ENCODE results near the gene FRMD4B. TPM values are rescaled to one million over a fixed set of nuclear protein-coding genes. Genes with fewer than 3 reads are reported as not detected.
"Not testable (repeated sequence)": the region's sequence is repeated elsewhere in the genome, so short reads cannot be mapped to it uniquely, and the experiment has no call there.

Gene FRMD4B
- polyA plus RNA-seq, 3 donors: 13.2 to 21.0 (median 19.6) TPM

DNA sequence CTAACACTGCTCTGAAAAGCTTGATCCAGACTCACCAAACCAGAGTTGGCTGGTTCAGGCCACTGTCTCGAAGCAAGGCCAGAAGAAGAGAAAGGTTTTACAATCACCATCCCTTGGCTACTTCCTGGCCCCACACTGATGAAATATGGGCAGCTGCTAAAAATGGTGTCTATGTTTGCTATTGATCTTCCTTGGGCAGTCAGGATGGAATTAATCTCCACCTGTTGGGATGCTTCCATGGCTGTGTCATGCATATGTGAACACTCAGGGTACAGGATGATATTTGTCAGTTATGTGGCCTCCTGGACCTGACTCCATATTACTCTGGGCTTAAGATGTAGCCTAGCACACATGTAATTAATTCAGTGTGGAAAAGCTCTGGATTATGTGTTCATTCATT is 61.9 kb downstream of the FRMD4B start:
- no CpG with 5 or more reads among the region's 1 CpG for WGBS (ENCODE audit: insufficient coverage)
- Mint-ChIP-seq H3K27me3 (ENCODE audit: low read depth in 3 of 3) (peaks cover 0 to 1% (median 0%) of the 10 kb centered on the region in 3 donors), H3K27ac (peak overlapping the region in 6 of 7 donors; percentile 47 to 70 (median 66)), H3K4me1 (peaks cover 73% of the 10 kb centered on the region), H3K36me3 (peaks cover 10 to 19% of the 10 kb centered on the region in 2 donors), H3K4me3 (no peak overlapping the region), H3K9me3 (no peaks in the 10 kb centered on the region)
- H3K9ac ChIP-seq (ENCODE audit: insufficient read depth, low read length, poor library complexity, severe bottlenecking): no peak overlapping the region
- peak overlapping the region in 1 of 3 experiments; percentile 42 for H3K4me3 ChIP-seq (replicated peaks in 1 of 3; ENCODE audit: low read depth in 2 of 3, low read length in 3 of 3)
- no peak for DNase-seq
- no peaks in the 10 kb centered on the region for H4K20me1 ChIP-seq (ENCODE audit: insufficient read depth, low read length)
- H3K9me3 ChIP-seq (replicated peaks in 1 of 2; ENCODE audit: control insufficient read depth in 1 of 2, insufficient read depth in 1 of 2, low read length in 2 of 2): no peaks in the 10 kb centered on the region
- TF ChIP-seq, protein P1, sequence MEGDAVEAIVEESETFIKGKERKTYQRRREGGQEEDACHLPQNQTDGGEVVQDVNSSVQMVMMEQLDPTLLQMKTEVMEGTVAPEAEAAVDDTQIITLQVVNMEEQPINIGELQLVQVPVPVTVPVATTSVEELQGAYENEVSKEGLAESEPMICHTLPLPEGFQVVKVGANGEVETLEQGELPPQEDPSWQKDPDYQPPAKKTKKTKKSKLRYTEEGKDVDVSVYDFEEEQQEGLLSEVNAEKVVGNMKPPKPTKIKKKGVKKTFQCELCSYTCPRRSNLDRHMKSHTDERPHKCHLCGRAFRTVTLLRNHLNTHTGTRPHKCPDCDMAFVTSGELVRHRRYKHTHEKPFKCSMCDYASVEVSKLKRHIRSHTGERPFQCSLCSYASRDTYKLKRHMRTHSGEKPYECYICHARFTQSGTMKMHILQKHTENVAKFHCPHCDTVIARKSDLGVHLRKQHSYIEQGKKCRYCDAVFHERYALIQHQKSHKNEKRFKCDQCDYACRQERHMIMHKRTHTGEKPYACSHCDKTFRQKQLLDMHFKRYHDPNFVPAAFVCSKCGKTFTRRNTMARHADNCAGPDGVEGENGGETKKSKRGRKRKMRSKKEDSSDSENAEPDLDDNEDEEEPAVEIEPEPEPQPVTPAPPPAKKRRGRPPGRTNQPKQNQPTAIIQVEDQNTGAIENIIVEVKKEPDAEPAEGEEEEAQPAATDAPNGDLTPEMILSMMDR (IDR thresholded peaks at IDR 0.05): no peak
- no peaks in the 10 kb centered on the region for H3K27me3 ChIP-seq (ENCODE audit: control insufficient read depth in 2 of 2, insufficient read depth in 2 of 2, low read length in 2 of 2)
- H3K4me2 ChIP-seq (replicated peaks; ENCODE audit: extremely low read depth, low read length, poor library complexity, severe bottlenecking): peak overlapping the region; percentile 42
- no peak overlapping the region for H2AFZ ChIP-seq (ENCODE audit: insufficient read depth, low read depth, low read length, poor library complexity, severe bottlenecking)
- intact Hi-C loops (cut with micrococcal nuclease): loop anchor here in 1 of 2 donors (10.0 kb wide), 1 partner anchor 109 kb away; no protein-coding TSS in a partner anchor
- H3K4me1 ChIP-seq (ENCODE audit: control insufficient read depth in 1 of 2, insufficient read depth in 2 of 2, low read length in 2 of 2): peaks cover 62 to 75% of the 10 kb centered on the region in 2 donors
- H3K27ac ChIP-seq (ENCODE audit: low read depth in 1 of 2, low read length in 2 of 2): peak overlapping the region in 1 of 2 donors; percentile 29
- no peaks in the 10 kb centered on the region for H3K36me3 ChIP-seq (replicated peaks in 1 of 2; ENCODE audit: control insufficient read depth in 1 of 2, insufficient read depth in 2 of 2, low read length in 2 of 2)
- H3K79me2 ChIP-seq (ENCODE audit: insufficient read depth, low read length): no peaks in the 10 kb centered on the region

DNA sequence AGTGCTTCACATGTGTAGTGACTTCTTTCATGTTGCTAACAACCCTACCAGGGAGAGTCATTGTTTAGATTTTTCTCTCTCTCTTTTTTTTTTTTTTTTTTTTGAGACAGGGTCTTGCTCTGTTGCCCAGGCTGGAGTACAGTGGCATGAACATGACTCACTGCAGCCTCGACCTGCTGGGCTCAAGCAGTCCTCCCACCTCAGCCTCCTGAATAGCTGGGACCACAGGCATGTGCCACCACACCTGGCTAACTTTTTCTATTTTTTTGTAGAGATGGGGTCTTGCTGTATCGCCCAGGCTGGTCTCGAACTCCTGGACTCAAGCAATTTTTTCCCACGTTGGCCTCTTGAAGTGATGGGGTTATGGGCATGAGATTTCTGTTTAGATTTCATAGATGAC is 63.4 kb downstream of the FRMD4B start:
- H3K36me3 ChIP-seq (replicated peaks in 1 of 2; ENCODE audit: control insufficient read depth in 1 of 2, insufficient read depth in 2 of 2, low read length in 2 of 2); DNase-seq; H2AFZ ChIP-seq (ENCODE audit: insufficient read depth, low read depth, low read length, poor library complexity, severe bottlenecking); H3K4me3 ChIP-seq (replicated peaks in 1 of 3; ENCODE audit: low read depth in 2 of 3, low read length in 3 of 3); H4K20me1 ChIP-seq (ENCODE audit: insufficient read depth, low read length); H3K4me3 Mint-ChIP-seq; H3K27me3 Mint-ChIP-seq (ENCODE audit: low read depth in 3 of 3); H3K9me3 ChIP-seq (replicated peaks in 1 of 2; ENCODE audit: control insufficient read depth in 1 of 2, insufficient read depth in 1 of 2, low read length in 2 of 2); H3K27ac ChIP-seq (ENCODE audit: low read depth in 1 of 2, low read length in 2 of 2); H3K79me2 ChIP-seq (ENCODE audit: insufficient read depth, low read length); H3K9me3 Mint-ChIP-seq; H3K9ac ChIP-seq (ENCODE audit: insufficient read depth, low read length, poor library complexity, severe bottlenecking); H3K27me3 ChIP-seq (ENCODE audit: control insufficient read depth in 2 of 2, insufficient read depth in 2 of 2, low read length in 2 of 2); H3K4me2 ChIP-seq (replicated peaks; ENCODE audit: extremely low read depth, low read length, poor library complexity, severe bottlenecking): not testable (repeated sequence)
- H3K27ac Mint-ChIP-seq: peak overlapping the region in 2 of 7 donors; percentile 64 to 97
- peaks cover 63% of the 10 kb centered on the region for H3K4me1 Mint-ChIP-seq
- intact Hi-C loops (cut with micrococcal nuclease): loop anchor here in 1 of 2 donors (10.0 kb wide), 1 partner anchor 108 kb away; no protein-coding TSS in a partner anchor
- H3K36me3 Mint-ChIP-seq: peaks cover 17 to 21% of the 10 kb centered on the region in 2 donors
- peaks cover 53 to 63% of the 10 kb centered on the region in 2 donors for H3K4me1 ChIP-seq (ENCODE audit: control insufficient read depth in 1 of 2, insufficient read depth in 2 of 2, low read length in 2 of 2)
- WGBS (ENCODE audit: insufficient coverage): 100% methylated on average over 1 of the region's 4 CpGs
